Measurements from ENCODE around the gene ATAD3A.

Gene ATAD3A

DNA sequence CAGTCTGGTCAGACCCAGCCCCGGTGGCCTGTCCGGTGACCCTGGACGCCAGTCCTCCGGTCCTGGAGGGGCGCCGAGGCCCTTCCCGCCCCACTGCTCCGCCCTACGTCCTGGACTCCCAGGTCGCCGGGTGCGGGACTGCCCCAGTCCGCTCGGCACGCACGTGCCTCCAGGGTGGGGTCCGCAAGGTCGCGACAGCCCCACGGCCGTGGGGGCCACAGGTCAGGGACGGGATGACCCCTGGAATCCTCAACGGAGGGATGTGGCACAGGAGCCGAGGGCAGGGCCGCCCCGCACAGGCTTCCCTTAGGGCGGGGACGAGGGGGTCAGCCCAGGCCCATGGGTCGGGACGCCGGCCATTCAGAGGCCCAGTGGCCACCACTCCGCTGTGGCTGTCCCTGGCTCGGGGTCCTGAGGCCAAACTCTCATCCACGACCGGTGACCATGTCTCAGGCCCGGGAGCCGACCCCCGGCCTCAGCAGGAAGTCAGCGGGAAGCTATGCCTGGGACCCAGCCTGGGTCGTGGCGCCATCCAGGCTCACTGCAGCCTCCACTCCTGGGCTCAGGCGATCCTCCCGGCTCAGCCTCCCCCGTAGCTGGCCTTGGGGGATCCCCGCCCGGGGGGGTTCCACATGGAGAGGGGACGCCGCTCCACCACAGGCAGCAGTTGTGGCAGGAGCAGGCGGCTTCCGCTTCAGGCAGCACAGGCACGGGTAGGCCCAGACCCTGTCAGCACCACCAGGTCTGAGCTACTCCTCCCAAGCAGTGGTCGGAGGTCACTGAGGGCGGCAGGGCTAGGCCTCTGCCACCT is 29.1 kb downstream of the ATAD3A start:
- TF ChIP-seq, protein P1, sequence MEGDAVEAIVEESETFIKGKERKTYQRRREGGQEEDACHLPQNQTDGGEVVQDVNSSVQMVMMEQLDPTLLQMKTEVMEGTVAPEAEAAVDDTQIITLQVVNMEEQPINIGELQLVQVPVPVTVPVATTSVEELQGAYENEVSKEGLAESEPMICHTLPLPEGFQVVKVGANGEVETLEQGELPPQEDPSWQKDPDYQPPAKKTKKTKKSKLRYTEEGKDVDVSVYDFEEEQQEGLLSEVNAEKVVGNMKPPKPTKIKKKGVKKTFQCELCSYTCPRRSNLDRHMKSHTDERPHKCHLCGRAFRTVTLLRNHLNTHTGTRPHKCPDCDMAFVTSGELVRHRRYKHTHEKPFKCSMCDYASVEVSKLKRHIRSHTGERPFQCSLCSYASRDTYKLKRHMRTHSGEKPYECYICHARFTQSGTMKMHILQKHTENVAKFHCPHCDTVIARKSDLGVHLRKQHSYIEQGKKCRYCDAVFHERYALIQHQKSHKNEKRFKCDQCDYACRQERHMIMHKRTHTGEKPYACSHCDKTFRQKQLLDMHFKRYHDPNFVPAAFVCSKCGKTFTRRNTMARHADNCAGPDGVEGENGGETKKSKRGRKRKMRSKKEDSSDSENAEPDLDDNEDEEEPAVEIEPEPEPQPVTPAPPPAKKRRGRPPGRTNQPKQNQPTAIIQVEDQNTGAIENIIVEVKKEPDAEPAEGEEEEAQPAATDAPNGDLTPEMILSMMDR (IDR thresholded peaks at IDR 0.05; ENCODE audit: borderline replicate concordance, insufficient read depth, low read depth, low read length): no peak
- H3K4me3 ChIP-seq (ENCODE audit: low read depth, low read length): no peak overlapping the region

- TF ChIP-seq, protein P1 (IDR thresholded peaks at IDR 0.05; ENCODE audit: borderline replicate concordance, insufficient read depth, low read depth, low read length): no peak
- H3K4me3 ChIP-seq (ENCODE audit: low read depth, low read length): no peak overlapping the region
Measured at GRCh38 chr1:1541956-1542765, 30.2 kb downstream of the ATAD3A start.

DNA sequence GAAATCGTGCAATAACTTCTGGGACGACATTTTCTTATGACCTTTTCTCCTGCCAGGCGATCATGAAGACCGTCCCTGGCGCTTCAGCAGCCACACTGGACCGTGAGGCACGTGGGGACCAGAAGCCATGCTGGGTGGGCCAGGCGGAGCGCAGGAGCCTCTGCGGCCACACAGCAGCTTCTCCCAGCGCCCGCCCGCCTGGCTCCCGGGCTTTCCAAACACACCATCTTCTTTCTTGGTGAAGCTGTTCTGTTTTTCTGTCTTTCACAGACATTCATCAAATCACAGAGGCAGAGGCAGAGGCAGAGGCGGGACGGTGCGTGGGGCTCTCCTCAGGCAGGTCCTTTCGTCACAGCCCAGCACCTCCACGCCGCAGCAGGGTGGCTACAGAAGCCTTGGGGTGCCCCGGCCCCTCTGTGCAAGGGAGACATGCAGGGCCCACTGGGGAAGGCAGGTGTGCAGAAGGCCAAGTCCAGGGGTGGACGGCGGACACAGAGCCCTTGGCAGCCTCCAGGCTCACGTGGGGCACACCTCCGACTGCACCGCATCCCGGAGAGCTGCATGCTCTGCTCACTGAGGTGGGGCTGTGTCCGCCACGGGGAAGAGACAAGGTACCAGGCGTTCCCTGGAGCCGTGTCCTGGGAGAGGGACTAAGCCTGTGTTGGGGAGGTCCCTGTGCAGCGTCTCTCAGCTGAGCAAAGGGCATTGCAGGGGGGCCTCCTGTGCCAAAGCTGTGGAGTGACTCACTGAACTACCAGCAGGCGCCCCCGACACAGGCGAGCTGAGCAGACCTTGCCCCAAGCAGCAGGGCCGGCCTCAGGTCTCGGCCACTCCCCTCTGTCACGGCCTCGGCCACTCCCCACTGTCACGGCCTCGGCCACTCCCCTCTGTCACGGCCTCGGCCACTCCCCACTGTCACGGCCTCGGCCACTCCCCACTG is 31.1 kb downstream of the ATAD3A start:
- TF ChIP-seq, protein P1 (IDR thresholded peaks at IDR 0.05; ENCODE audit: borderline replicate concordance, insufficient read depth, low read depth, low read length): no peak
- H3K4me3 ChIP-seq (ENCODE audit: low read depth, low read length): no peak overlapping the region

DNA sequence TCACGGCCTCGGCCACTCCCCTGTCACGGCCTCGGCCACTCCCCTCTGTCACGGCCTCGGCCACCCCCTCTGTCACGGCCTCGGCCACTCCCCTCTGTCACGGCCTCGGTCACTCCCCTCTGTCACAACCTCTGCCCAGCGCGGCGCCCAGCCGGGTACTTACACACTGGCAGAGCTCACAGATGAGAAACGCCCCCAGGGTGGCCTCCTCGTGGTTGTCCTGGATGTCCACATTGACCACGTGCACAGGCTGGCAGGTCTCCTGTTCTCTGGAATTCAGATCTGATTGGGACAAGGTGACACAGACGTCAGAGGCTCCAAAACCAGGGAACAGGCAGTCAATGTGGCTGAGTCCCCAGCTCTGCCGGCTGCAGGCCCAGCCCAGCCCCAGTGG is 31.7 kb downstream of the ATAD3A start:
- H3K4me3 ChIP-seq (ENCODE audit: low read depth, low read length): no peak overlapping the region
- TF ChIP-seq, protein P1 (IDR thresholded peaks at IDR 0.05; ENCODE audit: borderline replicate concordance, insufficient read depth, low read depth, low read length): no peak

DNA sequence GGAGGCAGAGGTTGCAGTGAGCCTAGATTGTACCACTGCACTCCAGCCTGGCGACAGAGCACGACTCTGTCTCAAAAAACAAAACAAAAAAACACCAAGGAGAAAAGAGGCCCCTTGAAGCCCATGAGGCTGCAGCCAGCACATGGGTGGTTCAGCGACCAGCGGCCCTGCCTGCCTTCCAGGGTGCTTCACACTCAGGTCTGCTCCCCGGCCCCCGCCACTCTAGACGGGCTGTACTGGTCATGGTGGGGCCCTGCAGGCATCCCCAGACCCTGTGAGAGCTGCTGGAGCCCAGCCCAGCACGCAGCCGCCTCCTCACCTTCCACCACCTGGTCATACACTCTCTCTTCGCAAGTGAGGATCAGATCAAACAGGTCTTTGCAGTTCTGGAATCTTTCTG is 32.6 kb downstream of the ATAD3A start:
- TF ChIP-seq, protein P1 (IDR thresholded peaks at IDR 0.05; ENCODE audit: borderline replicate concordance, insufficient read depth, low read depth, low read length): no peak
- H3K4me3 ChIP-seq (ENCODE audit: low read depth, low read length): no peak overlapping the region

GRCh38 chr1:1545946-1546737 is 34.2 kb downstream of the ATAD3A start:
- TF ChIP-seq, protein P1 (IDR thresholded peaks at IDR 0.05; ENCODE audit: borderline replicate concordance, insufficient read depth, low read depth, low read length): no peak
- H3K4me3 ChIP-seq (ENCODE audit: low read depth, low read length): no peak overlapping the region
